GM12873 (cell line): ENCODE data around the gene MEGF11.

ENCODE experiments used
- CTCF ChIP-seq: IDR thresholded peaks from 2 replicates; pipeline ENCODE4 v1.5.1; 2012; ENCODE audit warnings: low read depth, mild to moderate bottlenecking, moderate library complexity, low read length, control low read depth; ENCODE audit not compliant: insufficient read depth; ENCODE audit errors: missing control alignments

MEGF11 gene

GRCh38 chr15:65881766-65882434 lies 371.6 kb downstream of the MEGF11 start:
- TF ChIP-seq CTCF: no peak

- TF ChIP-seq CTCF: no peak
These were observed 375.8 kb downstream of the MEGF11 start for GRCh38 chr15:65877749-65878148.

GRCh38 chr15:65875458-65875857 lies 378.1 kb downstream of the MEGF11 start:
- TF ChIP-seq CTCF: no peak

GRCh38 chr15:65873256-65873655 lies 380.3 kb downstream of the MEGF11 start:
- TF ChIP-seq CTCF: no peak

- no peak for TF ChIP-seq CTCF
These were observed 382.5 kb downstream of the MEGF11 start for GRCh38 chr15:65870889-65871533.

- no peak for TF ChIP-seq CTCF
These were observed 383.3 kb downstream of the MEGF11 start for GRCh38 chr15:65869954-65870871.
